Stomach smooth muscle (tissue), 2 donors: ENCODE measurements around the gene SMIM14.
"Not testable (repeated sequence)": the region's sequence is repeated elsewhere in the genome, so short reads cannot be mapped to it uniquely, and the experiment has no call there.

Source experiments
- H3K27ac ChIP-seq: one replicate; pipeline ENCODE4 v1.7.0; 2013; ENCODE audit warnings: mild to moderate bottlenecking, low read length, inconsistent platforms
- H3K27me3 ChIP-seq, 2 donors: one replicate each; pipeline ENCODE4 v1.7.0; 2013; ENCODE audit warnings: low read length in 2 of 2; ENCODE audit not compliant: insufficient read depth in 2 of 2, control insufficient read depth in 1 of 2
- H3K36me3 ChIP-seq, 2 donors: one replicate each; pipeline ENCODE4 v1.7.0; 2013; ENCODE audit warnings: low read length in 2 of 2; ENCODE audit not compliant: control insufficient read depth in 2 of 2, insufficient read depth in 2 of 2
- H3K4me1 ChIP-seq: one replicate; pipeline ENCODE4 v1.7.0; 2013; ENCODE audit warnings: low read length; ENCODE audit not compliant: control insufficient read depth, insufficient read depth
- H3K4me3 ChIP-seq, 2 donors: one replicate each; pipeline ENCODE4 v1.7.0; 2013; ENCODE audit warnings: low read length in 2 of 2
- H3K9ac ChIP-seq, 2 donors: one replicate each; pipeline ENCODE4 v1.7.0; 2013; ENCODE audit warnings: low read length in 2 of 2, mild to moderate bottlenecking in 1 of 2
- H3K9me3 ChIP-seq, 2 donors: one replicate each; pipeline ENCODE4 v1.7.0; 2013; ENCODE audit warnings: low read length in 2 of 2; ENCODE audit not compliant: control insufficient read depth in 2 of 2
- donor health status: healthy.
- donor health status: Pancreatic carcinoma.

SMIM14 gene

GRCh38 chr4:39626261-39626660 is 12.4 kb downstream of the SMIM14 start:
- no peak overlapping the region for H3K9ac ChIP-seq
- H3K9me3 ChIP-seq = no peaks in the 10 kb centered on the region
- no peak overlapping the region for H3K27ac ChIP-seq
- H3K4me1 ChIP-seq = no peaks in the 10 kb centered on the region
- no peak overlapping the region for H3K4me3 ChIP-seq
- H3K27me3 ChIP-seq = no peaks in the 10 kb centered on the region
- peaks cover 0 to 3% of the 10 kb centered on the region in 2 donors for H3K36me3 ChIP-seq

DNA sequence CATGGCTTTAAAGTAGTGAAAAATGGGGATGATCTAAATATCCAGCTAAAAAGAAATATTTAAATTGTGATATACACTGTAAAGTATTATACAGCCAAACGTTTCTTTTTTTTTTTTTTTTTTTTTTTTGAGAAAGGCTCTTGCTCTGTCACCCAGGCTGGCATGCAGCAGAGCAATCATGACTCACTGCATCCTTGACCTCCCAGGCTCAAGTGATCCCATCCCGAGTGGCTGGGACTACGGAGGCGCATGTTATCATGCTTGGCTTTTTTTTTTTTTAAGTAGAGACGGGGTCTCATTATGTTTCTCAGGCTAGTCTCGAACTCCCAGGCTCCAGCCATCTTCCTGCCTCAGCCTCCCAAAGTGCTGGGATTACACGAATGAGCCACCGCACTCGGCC is 17.1 kb downstream of the SMIM14 start:
- peaks cover 3% of the 10 kb centered on the region for H3K4me1 ChIP-seq
- no peak overlapping the region for H3K9ac ChIP-seq
- no peaks in the 10 kb centered on the region for H3K36me3 ChIP-seq
- no peaks in the 10 kb centered on the region for H3K27me3 ChIP-seq
- no peak overlapping the region for H3K4me3 ChIP-seq
- H3K27ac ChIP-seq = no peak overlapping the region
- H3K9me3 ChIP-seq = no peaks in the 10 kb centered on the region

- no peaks in the 10 kb centered on the region for H3K36me3 ChIP-seq
- H3K4me3 ChIP-seq = no peak overlapping the region
- H3K27ac ChIP-seq = no peak overlapping the region
- no peaks in the 10 kb centered on the region for H3K27me3 ChIP-seq
- no peak overlapping the region for H3K9ac ChIP-seq
- H3K4me1 ChIP-seq = peaks cover 3% of the 10 kb centered on the region
- H3K9me3 ChIP-seq = no peaks in the 10 kb centered on the region
These were observed 17.9 kb downstream of the SMIM14 start for GRCh38 chr4:39620551-39621313.

GRCh38 chr4:39617534-39617933 is 21.1 kb downstream of the SMIM14 start:
- H3K4me1 ChIP-seq = peaks cover 9% of the 10 kb centered on the region
- no peak overlapping the region for H3K27ac ChIP-seq
- H3K9me3 ChIP-seq = no peaks in the 10 kb centered on the region
- no peaks in the 10 kb centered on the region for H3K36me3 ChIP-seq
- H3K4me3 ChIP-seq = peak overlapping the region in 1 of 2 donors; percentile 43
- no peaks in the 10 kb centered on the region for H3K27me3 ChIP-seq
- no peak overlapping the region for H3K9ac ChIP-seq

DNA sequence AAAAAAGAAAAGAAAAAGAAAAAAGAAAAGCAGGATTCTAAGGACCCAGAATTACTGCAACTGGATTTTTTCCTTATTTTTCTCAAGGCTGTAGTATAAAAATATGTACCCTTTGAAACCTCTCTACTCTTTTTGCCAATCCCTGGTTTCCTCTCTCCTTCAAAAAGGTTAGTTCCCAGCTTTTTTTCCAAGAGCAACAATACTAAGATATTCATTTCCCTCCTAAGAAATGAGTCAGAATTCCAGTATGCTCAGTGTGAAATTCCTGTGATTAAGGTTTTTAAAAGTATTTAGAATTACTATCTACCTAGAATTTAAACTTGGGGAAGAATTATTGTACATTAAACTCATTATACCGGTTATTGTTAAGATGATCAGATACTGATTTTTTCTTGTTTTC is 22.0 kb downstream of the SMIM14 start:
- H3K4me3 ChIP-seq = no peak overlapping the region
- no peak overlapping the region for H3K27ac ChIP-seq
- H3K36me3 ChIP-seq = no peaks in the 10 kb centered on the region
- no peaks in the 10 kb centered on the region for H3K9me3 ChIP-seq
- no peak overlapping the region for H3K9ac ChIP-seq
- H3K4me1 ChIP-seq = peaks cover 11% of the 10 kb centered on the region
- H3K27me3 ChIP-seq = no peaks in the 10 kb centered on the region

DNA sequence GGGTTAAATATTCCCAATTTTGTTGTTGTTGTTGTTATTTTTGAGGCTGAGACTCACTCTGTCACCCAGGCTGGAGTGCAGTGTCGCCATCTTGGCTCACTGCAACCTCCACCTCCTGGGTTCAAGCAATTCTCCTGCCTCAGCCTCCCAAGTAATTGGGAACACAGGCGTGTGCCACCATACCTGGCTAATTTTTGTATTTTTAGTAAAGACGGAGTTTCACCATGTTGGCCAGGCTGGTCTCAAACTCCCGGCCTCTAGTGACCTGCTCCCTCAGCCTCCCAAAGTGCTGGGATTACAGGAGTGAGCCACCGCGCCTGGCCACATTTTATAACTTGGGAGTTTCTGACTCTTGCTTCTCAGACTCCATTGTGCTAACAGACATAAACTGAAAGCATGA is 22.6 kb downstream of the SMIM14 start:
- not testable (repeated sequence) for H3K9ac ChIP-seq, H3K27me3 ChIP-seq, H3K36me3 ChIP-seq, H3K9me3 ChIP-seq, H3K27ac ChIP-seq
- H3K4me3 ChIP-seq = peak overlapping the region in 1 of 2 donors; percentile 36
- H3K4me1 ChIP-seq = peaks cover 11% of the 10 kb centered on the region

DNA sequence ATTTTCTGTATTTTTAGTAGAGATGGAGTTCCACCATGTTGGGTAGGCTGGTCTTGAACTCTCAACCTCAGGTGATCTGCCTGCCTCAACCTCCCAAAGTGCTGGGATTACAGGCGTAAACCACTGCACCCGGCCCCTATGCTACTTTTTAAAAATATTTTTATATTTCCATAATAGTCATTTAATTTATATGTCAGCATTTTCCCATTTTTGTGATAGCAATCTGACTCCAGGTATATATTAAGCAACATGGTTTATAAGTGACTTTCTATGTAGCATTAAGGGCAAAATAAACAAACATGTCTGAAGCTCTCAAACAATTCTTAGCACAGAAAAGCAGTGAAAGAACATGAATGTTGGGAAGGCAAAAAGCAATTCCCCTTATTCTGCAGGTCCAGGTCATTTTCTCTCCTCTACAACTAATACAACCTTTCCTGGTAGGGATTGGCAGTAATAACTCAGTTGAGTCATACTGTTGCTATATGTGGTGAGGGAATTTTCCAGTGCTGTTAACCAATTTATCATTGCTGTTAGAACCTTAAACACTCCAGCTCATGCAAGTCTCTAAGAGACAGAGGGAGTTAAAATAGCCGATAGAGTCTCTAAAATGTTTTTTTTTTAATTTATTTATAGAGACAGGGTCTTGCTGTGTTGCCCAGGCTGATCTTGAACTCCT is 24.0 kb downstream of the SMIM14 start:
- H3K9me3 ChIP-seq = no peaks in the 10 kb centered on the region
- no peak overlapping the region for H3K4me3 ChIP-seq
- peak overlapping the region in 1 of 2 donors; percentile 22 for H3K9ac ChIP-seq
- H3K4me1 ChIP-seq = peaks cover 11% of the 10 kb centered on the region
- no peaks in the 10 kb centered on the region for H3K36me3 ChIP-seq
- peak overlapping the region; percentile 25 for H3K27ac ChIP-seq
- H3K27me3 ChIP-seq = no peaks in the 10 kb centered on the region

GRCh38 chr4:39613093-39613656 is 25.5 kb downstream of the SMIM14 start:
- peak overlapping the region in 1 of 2 donors; percentile 52 for H3K4me3 ChIP-seq
- no peaks in the 10 kb centered on the region for H3K27me3 ChIP-seq
- H3K4me1 ChIP-seq = peaks cover 8% of the 10 kb centered on the region
- H3K27ac ChIP-seq = peak overlapping the region; percentile 53
- H3K9ac ChIP-seq = peak overlapping the region in 1 of 2 donors; percentile 26
- H3K9me3 ChIP-seq = no peaks in the 10 kb centered on the region
- H3K36me3 ChIP-seq = peaks cover 0 to 4% of the 10 kb centered on the region in 2 donors

DNA sequence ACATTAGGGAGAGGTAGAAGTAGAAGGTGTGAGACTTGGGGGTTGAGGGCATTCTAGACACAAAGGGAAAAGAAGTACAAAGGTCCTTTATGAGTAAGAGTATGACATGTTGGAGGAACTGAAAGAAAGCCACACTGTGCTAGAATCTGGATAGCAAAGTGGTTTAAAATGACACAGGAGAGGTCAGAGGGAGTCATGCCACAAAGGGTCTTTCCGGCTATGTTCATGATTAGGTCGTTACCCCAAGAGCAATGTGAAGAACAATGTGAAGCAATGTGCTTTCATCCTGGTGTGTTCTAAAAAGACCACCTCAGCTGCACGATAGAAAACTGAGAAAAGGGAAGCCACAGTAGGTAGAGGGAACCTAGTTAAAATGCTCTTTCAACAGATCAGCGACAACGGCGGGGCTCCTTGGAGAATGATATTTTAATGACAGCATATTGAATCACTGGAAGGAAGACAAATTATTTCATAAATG is 29.2 kb downstream of the SMIM14 start:
- Histone ChIP-seq H3K27me3 (no peaks in the 10 kb centered on the region), H3K36me3 (peaks cover 0 to 6% of the 10 kb centered on the region in 2 donors), H3K4me3 (no peak overlapping the region), H3K9ac (no peak overlapping the region), H3K27ac (no peak overlapping the region), H3K4me1 (peaks cover 8% of the 10 kb centered on the region), H3K9me3 (no peaks in the 10 kb centered on the region)

- peaks cover 0 to 6% of the 10 kb centered on the region in 2 donors for H3K36me3 ChIP-seq
- no peaks in the 10 kb centered on the region for H3K27me3 ChIP-seq
- H3K4me3 ChIP-seq = no peak overlapping the region
- H3K9me3 ChIP-seq = no peaks in the 10 kb centered on the region
- H3K9ac ChIP-seq = no peak overlapping the region
- no peak overlapping the region for H3K27ac ChIP-seq
- H3K4me1 ChIP-seq = peaks cover 4% of the 10 kb centered on the region
These were observed 30.2 kb downstream of the SMIM14 start for GRCh38 chr4:39608451-39608850.
